Upper lobe of left lung (tissue), 4 donors: Measurements from ENCODE around the gene DDX27.
"Not testable (repeated sequence)": the region's sequence is repeated elsewhere in the genome, so short reads cannot be mapped to it uniquely, and the experiment has no call there.

Experiments used
- POLR2A ChIP-seq, 4 donors: fragments of 450-650 bp; IDR thresholded peaks; one replicate each; pipeline ENCODE4 v1.5.1; 2016 to 2017; ENCODE audit warnings: antibody characterized with exemption in 4 of 4, mild to moderate bottlenecking in 2 of 4
- TF ChIP-seq, protein P1 (sequence below), 6 experiments: fragments of 450-650 bp in 4 of 6; fragments of 200-600 bp in 2 of 6; sonication (generic) in 2 of 6; IDR thresholded peaks; one replicate each; pipeline ENCODE4 v1.5.1; 2016 to 2019; ENCODE audit warnings: antibody characterized with exemption in 6 of 6

DNA sequence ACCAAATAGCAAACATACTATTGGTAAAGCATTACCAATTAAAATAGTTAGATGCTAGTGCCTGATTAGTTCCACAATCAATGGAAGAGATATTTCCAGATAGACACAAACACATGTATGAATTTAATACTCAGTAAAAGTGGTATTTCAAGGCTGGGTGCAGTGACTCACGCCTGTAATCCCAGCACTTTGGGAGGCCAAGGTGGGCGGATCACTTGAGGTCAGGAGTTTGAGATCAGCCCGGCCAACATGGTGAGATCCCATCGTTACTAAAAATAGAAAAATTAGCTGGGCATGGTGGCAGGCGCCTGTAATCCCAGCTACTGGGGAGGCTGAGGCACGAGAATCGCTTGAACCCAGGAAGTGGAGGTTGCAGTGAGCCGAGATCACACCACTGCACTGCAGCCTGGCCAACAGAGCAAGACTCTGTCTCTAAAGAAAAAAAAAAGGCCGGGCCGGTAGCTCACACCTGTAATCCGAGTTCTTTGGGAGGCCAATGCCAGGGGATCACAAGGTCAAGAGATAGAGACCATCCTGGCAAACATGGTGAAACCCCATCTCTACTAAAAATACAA is 26.2 kb upstream of the DDX27 start:
- TF ChIP-seq, protein P1, sequence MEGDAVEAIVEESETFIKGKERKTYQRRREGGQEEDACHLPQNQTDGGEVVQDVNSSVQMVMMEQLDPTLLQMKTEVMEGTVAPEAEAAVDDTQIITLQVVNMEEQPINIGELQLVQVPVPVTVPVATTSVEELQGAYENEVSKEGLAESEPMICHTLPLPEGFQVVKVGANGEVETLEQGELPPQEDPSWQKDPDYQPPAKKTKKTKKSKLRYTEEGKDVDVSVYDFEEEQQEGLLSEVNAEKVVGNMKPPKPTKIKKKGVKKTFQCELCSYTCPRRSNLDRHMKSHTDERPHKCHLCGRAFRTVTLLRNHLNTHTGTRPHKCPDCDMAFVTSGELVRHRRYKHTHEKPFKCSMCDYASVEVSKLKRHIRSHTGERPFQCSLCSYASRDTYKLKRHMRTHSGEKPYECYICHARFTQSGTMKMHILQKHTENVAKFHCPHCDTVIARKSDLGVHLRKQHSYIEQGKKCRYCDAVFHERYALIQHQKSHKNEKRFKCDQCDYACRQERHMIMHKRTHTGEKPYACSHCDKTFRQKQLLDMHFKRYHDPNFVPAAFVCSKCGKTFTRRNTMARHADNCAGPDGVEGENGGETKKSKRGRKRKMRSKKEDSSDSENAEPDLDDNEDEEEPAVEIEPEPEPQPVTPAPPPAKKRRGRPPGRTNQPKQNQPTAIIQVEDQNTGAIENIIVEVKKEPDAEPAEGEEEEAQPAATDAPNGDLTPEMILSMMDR (IDR thresholded peaks at IDR 0.05), result not testable (repeated sequence)
- not testable (repeated sequence) for TF ChIP-seq POLR2A (IDR thresholded peaks at IDR 0.05)
